Epithelial cell of proximal tubule (primary cell): ENCODE data around the gene RAPGEF5. TPM values are rescaled to one million over a fixed set of nuclear protein-coding genes. Genes with fewer than 3 reads are reported as not detected.

Experiments used
- DNase-seq: peaks from one replicate; pipeline ENCODE4 v3.0.0-alpha.2; 2011; ENCODE audit warnings: low read depth
- H3K4me3 ChIP-seq: 2 replicates; pipeline ENCODE4 v1.5.1; 2011; ENCODE audit warnings: low read depth, mild to moderate bottlenecking, low read length
- total RNA-seq: library from RNA; depleted of rRNA; stranded (reverse); fragments of >200 nt; gene quantifications from 2 replicates; pipeline ENCODE4 v1.2.3, GENCODE V29; 2015
- TF ChIP-seq, protein P1 (sequence below): conservative IDR thresholded peaks from 2 replicates; pipeline ENCODE4 v1.5.1; 2012; ENCODE audit warnings: low read depth, mild to moderate bottlenecking, low read length

Gene RAPGEF5
- total RNA-seq, 1 donor from 2014 or later = 8.3 TPM

DNA sequence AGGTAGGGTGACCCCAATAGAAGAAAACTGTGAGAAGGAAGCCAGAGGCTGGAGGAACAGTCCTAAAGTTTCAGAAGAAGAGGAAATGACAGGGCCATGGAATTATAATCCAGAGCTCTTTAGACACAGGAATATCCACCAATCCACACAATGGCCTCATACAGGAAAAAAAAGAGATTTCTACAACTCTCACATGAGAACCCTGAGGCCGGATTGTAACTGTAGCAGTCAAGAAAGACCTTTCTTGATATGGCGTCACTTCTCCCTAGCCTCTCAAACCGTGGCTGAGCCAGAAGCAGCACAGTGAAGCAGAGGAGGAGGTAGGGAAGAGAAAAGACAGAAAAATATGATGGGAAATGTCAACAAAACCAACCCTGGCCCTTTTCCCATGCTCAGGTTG is 76.9 kb downstream of the RAPGEF5 start:
- TF ChIP-seq, protein P1, sequence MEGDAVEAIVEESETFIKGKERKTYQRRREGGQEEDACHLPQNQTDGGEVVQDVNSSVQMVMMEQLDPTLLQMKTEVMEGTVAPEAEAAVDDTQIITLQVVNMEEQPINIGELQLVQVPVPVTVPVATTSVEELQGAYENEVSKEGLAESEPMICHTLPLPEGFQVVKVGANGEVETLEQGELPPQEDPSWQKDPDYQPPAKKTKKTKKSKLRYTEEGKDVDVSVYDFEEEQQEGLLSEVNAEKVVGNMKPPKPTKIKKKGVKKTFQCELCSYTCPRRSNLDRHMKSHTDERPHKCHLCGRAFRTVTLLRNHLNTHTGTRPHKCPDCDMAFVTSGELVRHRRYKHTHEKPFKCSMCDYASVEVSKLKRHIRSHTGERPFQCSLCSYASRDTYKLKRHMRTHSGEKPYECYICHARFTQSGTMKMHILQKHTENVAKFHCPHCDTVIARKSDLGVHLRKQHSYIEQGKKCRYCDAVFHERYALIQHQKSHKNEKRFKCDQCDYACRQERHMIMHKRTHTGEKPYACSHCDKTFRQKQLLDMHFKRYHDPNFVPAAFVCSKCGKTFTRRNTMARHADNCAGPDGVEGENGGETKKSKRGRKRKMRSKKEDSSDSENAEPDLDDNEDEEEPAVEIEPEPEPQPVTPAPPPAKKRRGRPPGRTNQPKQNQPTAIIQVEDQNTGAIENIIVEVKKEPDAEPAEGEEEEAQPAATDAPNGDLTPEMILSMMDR = no peak
- no peak overlapping the region for H3K4me3 ChIP-seq
- DNase-seq = no peak

- no peak overlapping the region for H3K4me3 ChIP-seq
- no peak for DNase-seq
- TF ChIP-seq, protein P1 = no peak
Measured at GRCh38 chr7:22278660-22279059, 78.3 kb downstream of the RAPGEF5 start.

DNA sequence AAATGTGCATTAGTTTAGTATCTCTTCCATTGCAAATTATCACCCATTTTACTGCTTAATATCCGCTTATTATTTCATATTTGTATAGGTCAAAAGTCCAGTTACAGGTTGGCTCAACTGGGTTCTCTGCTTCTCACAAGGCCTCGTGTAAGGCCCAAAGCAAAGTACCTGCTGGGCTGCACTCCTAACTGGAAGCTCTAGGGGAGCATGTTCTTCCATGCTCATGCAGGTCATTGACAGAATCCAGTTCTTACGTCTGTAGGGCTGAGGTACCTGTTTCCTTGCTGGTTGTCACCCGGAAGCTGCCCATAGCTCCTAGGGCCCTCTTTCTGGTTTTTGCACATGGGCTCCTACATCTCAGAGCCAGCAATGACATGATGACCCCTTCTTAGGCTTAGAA is 79.6 kb downstream of the RAPGEF5 start:
- TF ChIP-seq, protein P1 = no peak

DNA sequence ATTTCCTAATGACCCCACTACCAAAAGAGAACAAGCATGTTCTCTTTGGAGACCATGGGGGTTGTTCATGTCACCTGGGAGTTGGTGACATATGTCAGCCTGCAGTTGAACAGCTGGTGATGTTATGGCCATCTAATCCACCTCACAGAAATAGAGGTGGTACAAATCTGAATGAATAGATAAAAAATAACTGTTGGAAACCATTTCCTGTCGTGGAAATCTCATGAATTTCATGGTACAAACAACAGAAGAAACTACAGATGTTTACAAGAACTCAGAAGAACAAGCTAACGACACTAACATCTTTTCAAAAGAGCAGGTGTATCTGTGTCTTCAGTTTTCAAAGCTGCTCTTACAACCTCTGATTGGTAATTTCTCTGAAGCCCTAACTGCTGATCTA is 81.3 kb downstream of the RAPGEF5 start:
- no peak for DNase-seq
- TF ChIP-seq, protein P1 = no peak
- H3K4me3 ChIP-seq = no peak overlapping the region

More for the DNA sequence above, 79.6 kb downstream of the RAPGEF5 start:
- DNase-seq = no peak
- H3K4me3 ChIP-seq = no peak overlapping the region

GRCh38 chr7:22271311-22271710 is 85.6 kb downstream of the RAPGEF5 start:
- TF ChIP-seq, protein P1 = no peak
- no peak for DNase-seq

DNA sequence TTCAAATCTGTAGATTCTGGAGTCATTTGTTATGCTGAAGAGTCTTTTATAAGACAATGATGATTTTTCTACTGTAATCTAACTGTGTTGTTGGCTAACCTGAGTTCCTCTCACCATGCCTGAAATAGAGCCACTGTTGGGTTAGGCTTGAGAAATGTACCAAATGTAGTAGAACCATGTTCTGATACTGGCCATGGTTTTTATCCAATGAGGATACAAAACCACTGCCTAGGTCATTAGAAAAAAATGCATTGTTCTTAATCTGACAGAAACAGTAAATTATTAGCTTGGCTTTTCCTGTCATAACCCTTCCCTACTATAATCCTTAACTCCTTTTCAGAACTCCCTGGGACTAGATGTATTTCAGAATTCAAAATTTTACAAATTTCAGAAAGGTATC is 86.6 kb downstream of the RAPGEF5 start:
- H3K4me3 ChIP-seq = no peak overlapping the region
- TF ChIP-seq, protein P1 = no peak
- peak; percentile 42 for DNase-seq

More at GRCh38 chr7:22271311-22271710, 85.6 kb downstream of the RAPGEF5 start:
- no peak overlapping the region for H3K4me3 ChIP-seq

GRCh38 chr7:22269963-22270362 is 87.0 kb downstream of the RAPGEF5 start:
- DNase-seq = no peak
- TF ChIP-seq, protein P1 = no peak
- H3K4me3 ChIP-seq = no peak overlapping the region
